ENCODE results near the gene ENG. TPM values are rescaled to one million over a fixed set of nuclear protein-coding genes. Genes with fewer than 3 reads are reported as not detected.
A peak's percentile ranks its signal among the peaks of the same experiment; 100 is the strongest.

Gene ENG
- total RNA-seq, 1 experiment from 2014 or later, result 0.76 TPM

- DNase-seq (ENCODE audit: low read depth, low spot score), result no peak
- peaks cover 3% of the 10 kb centered on the region; the same call in 1 of the 2 replicates for H3K79me2 ChIP-seq (ENCODE audit: insufficient read depth, low read length)
- H3K4me3 ChIP-seq (replicated peaks in 1 of 2; ENCODE audit: low read depth in 1 of 2, low read length in 2 of 2), result no peak overlapping the region
- RAD21 ChIA-PET (ENCODE audit: low non-redundant PET in 1 of 2, low total read pairs in 2 of 2, uncharacterized antibody in 2 of 2, unreplicated experiment in 2 of 2), result interaction anchor here in 1 of 2 experiments (1.0 kb wide), 1 partner anchor 20 kb away, joined by 3 read pairs; the partner anchor contains the start of gene ST6GALNAC4
- no peak for TF ChIP-seq SIN3A (IDR thresholded peaks at IDR 0.05; ENCODE audit: low read depth)
- no peak for TF ChIP-seq CEBPB (IDR thresholded peaks at IDR 0.05; ENCODE audit: low read depth)
- H3K4me1 ChIP-seq (ENCODE audit: control insufficient read depth in 1 of 2, insufficient read depth in 2 of 2, low read length in 2 of 2), result peaks cover 17 to 35% of the 10 kb centered on the region in 2 experiments
- H3K27me3 ChIP-seq (ENCODE audit: insufficient read depth, low read length), result no peaks in the 10 kb centered on the region
- intact Hi-C loops (cut with micrococcal nuclease), result no loop called here
- no peaks in the 10 kb centered on the region for H4K20me1 ChIP-seq (ENCODE audit: insufficient read depth)
- H3K4me2 ChIP-seq (ENCODE audit: low read length), result peak overlapping the region; percentile 94; the same call in 1 of the 2 replicates
- peaks cover 22 to 42% of the 10 kb centered on the region in 2 experiments for H3K36me3 ChIP-seq (ENCODE audit: control insufficient read depth in 1 of 2, insufficient read depth in 2 of 2, low read length in 2 of 2)
- H3K9ac ChIP-seq (ENCODE audit: low read length), result no peak overlapping the region
- CTCF ChIA-PET, result interaction anchor here (1.5 kb wide), 1 partner anchor 27 kb away, joined by 5 read pairs; no protein-coding TSS in a partner anchor
- no peak overlapping the region for H2AFZ ChIP-seq (ENCODE audit: low read depth, low read length, poor library complexity, severe bottlenecking)
- no TSS peak for BruUV-seq (replicated peaks)
- H3K9me3 ChIP-seq (ENCODE audit: control insufficient read depth in 1 of 2, insufficient read depth in 1 of 2, low read depth in 1 of 2, low read length in 2 of 2), result peaks cover 0 to 15% of the 10 kb centered on the region in 2 experiments; a peak in 2 of 4 replicates
- no peak for ATAC-seq
- POLR2A ChIA-PET, result interaction anchor here (1.3 to 2.2 kb wide), 2 partner anchors 20 to 23 kb away, joined by 3 to 6 read pairs; no protein-coding TSS in a partner anchor
- H3K27ac ChIP-seq (ENCODE audit: low read depth, low read length), result peak overlapping the region; percentile 31; the same call in 1 of the 2 replicates
- no peaks in the 10 kb centered on the region for H3K9me2 ChIP-seq (ENCODE audit: insufficient read depth)
Observed at GRCh38 chr9:127896395-127897192, 42.1 kb upstream of the ENG start.

- RAD21 ChIA-PET (ENCODE audit: low non-redundant PET in 1 of 2, low total read pairs in 2 of 2, uncharacterized antibody in 2 of 2, unreplicated experiment in 2 of 2), result no interaction called here
- Histone ChIP-seq H3K4me3 (replicated peaks in 1 of 2; ENCODE audit: low read depth in 1 of 2, low read length in 2 of 2) (no peak overlapping the region), H3K79me2 (ENCODE audit: insufficient read depth, low read length) (peaks cover 3% of the 10 kb centered on the region; the same call in 1 of the 2 replicates), H4K20me1 (ENCODE audit: insufficient read depth) (no peaks in the 10 kb centered on the region), H3K9ac (ENCODE audit: low read length) (no peak overlapping the region), H3K27me3 (ENCODE audit: insufficient read depth, low read length) (no peaks in the 10 kb centered on the region), H3K9me3 (ENCODE audit: control insufficient read depth in 1 of 2, insufficient read depth in 1 of 2, low read depth in 1 of 2, low read length in 2 of 2) (peaks cover 0 to 15% of the 10 kb centered on the region in 2 experiments; a peak in 2 of 4 replicates), H3K4me2 (ENCODE audit: low read length) (no peak overlapping the region), H3K9me2 (ENCODE audit: insufficient read depth) (no peaks in the 10 kb centered on the region), H3K36me3 (ENCODE audit: control insufficient read depth in 1 of 2, insufficient read depth in 2 of 2, low read length in 2 of 2) (peaks cover 22 to 45% of the 10 kb centered on the region in 2 experiments), H3K27ac (ENCODE audit: low read depth, low read length) (no peak overlapping the region; the same call in 1 of the 2 replicates), H3K4me1 (ENCODE audit: control insufficient read depth in 1 of 2, insufficient read depth in 2 of 2, low read length in 2 of 2) (peaks cover 15 to 30% of the 10 kb centered on the region in 2 experiments), H2AFZ (ENCODE audit: low read depth, low read length, poor library complexity, severe bottlenecking) (no peak overlapping the region)
- TF ChIP-seq CBX3 (IDR thresholded peaks at IDR 0.05; ENCODE audit: low read depth) (no peak), RAD21 (IDR thresholded peaks at IDR 0.05; ENCODE audit: low read depth) (no peak), EZH2phosphoT487 (IDR thresholded peaks at IDR 0.05; ENCODE audit: borderline replicate concordance) (no peak), SP1 (IDR thresholded peaks at IDR 0.05; ENCODE audit: low read depth) (no peak), FOSL1 (IDR thresholded peaks at IDR 0.05; ENCODE audit: low read depth) (no peak), ELF1 (IDR thresholded peaks at IDR 0.05; ENCODE audit: borderline replicate concordance, low read depth) (no peak), EGR1 (IDR thresholded peaks at IDR 0.05; ENCODE audit: low read depth) (no peak), SIN3A (IDR thresholded peaks at IDR 0.05; ENCODE audit: low read depth) (no peak), POLR2AphosphoS5 (IDR thresholded peaks at IDR 0.05; ENCODE audit: low read depth, low read length) (no peak), JUND (IDR thresholded peaks at IDR 0.05) (no peak), ATF3 (IDR thresholded peaks at IDR 0.05) (no peak), EZH2 (IDR thresholded peaks at IDR 0.05) (no peak), MAX (IDR thresholded peaks at IDR 0.05) (no peak), ZFX (IDR thresholded peaks at IDR 0.05) (no peak), TCF7L2 (IDR thresholded peaks at IDR 0.05; ENCODE audit: borderline replicate concordance, extremely low read depth, insufficient read depth, insufficient read length) (no peak)
- DNase-seq (ENCODE audit: low read depth, low spot score), result no peak
- no peak for ATAC-seq
- intact Hi-C loops (cut with micrococcal nuclease), result no loop called here
- no TSS peak for BruUV-seq (replicated peaks)
- CTCF ChIA-PET, result no interaction called here
- POLR2A ChIA-PET, result no interaction called here
Observed at GRCh38 chr9:127895811-127896210, 41.4 kb upstream of the ENG start.
